Left renal pelvis (tissue), 4 donors: ENCODE measurements around the gene APLF. TPM values are rescaled to one million over a fixed set of nuclear protein-coding genes. Genes with fewer than 3 reads are reported as not detected.
"Not testable (repeated sequence)": the region's sequence is repeated elsewhere in the genome, so short reads cannot be mapped to it uniquely, and the experiment has no call there.

ENCODE experiments used
- DNase-seq, 4 donors: peaks; one replicate each; pipeline ENCODE4 v3.0.0-alpha.2; 2013; ENCODE audit warnings: low read depth in 4 of 4, low spot score in 3 of 4
- polyA plus RNA-seq, 4 donors: library from polyadenylated mRNA; unstranded; fragments of 120-200 nt; gene quantifications; one replicate each; pipeline ENCODE4 v1.2.1, GENCODE V29; 2013; ENCODE audit not compliant: insufficient read length in 4 of 4

The APLF gene
- polyA plus RNA-seq, 4 donors: 1.9 to 4.9 (median 3.4) TPM

- no peak for DNase-seq
Measured at GRCh38 chr2:68569604-68570003, 102.2 kb downstream of the APLF start.

GRCh38 chr2:68570434-68570833, 103.0 kb downstream of the APLF start:
- not testable (repeated sequence) for DNase-seq

DNA sequence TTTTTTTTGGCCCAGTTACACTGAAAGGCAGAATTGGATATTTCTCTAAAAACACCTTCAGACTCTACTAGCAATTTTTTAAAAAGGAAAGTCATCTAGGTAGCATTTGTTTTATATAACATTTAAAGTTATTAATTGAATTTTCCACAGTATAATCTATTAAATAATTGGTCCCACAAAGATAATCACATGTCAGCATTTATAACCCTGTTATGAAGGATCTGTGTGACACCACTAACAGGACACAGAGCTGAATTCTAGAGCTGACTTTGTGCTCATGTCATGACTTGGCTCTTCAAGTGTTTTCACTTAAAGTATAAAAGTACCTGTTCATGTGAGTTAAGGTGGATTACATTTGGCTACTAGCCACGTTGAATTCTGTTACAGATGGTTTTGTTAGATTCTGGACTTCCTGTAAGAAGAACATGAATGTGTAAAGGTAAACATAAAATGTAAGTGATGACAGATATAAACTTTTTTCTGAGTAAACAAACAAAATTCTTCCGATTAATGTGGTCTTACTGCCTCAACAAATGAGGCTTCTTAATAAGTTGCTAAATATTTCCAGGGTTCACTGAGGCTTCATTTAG, 106.9 kb downstream of the APLF start:
- no peak for DNase-seq

DNA sequence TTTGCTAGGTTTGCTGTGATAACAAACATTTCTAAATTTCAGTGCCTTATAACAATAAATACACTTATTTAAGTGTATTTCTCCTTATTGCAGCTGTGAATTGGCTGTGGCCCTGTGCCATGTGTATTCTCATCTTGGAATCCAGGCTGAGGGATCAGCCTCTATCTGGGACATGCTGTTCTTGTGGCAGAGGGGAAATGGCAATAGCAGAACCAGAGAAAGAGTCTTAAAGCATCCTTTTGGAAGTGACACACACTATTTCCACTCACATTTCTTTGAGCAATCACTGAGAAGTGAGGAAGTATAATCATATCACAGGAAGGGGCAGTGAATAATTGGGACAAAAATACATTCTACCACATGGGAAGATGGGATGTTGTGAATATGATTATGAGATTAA, 109.8 kb downstream of the APLF start:
- DNase-seq: no peak

- no peak for DNase-seq
Measured at GRCh38 chr2:68579689-68580088, 112.3 kb downstream of the APLF start.

DNA sequence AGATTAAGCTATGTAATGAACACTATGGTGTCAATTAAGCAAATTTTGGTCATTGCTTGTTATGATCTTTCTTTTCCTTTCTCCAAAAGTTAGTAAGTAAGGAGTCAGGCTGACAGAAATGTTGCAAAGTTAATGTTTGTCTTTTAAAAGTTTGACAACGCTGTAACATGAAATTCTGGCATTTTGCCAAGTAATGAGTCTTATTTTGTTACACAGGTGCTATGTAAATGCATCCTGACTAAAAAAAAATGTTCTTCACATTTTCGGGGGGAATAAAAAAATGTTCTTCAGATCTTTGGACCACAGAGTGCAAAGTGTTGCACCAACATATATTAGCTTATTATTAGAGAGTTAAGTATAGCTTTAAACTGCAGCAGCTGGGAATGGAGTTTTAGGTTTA, 121.2 kb downstream of the APLF start:
- no peak for DNase-seq

DNA sequence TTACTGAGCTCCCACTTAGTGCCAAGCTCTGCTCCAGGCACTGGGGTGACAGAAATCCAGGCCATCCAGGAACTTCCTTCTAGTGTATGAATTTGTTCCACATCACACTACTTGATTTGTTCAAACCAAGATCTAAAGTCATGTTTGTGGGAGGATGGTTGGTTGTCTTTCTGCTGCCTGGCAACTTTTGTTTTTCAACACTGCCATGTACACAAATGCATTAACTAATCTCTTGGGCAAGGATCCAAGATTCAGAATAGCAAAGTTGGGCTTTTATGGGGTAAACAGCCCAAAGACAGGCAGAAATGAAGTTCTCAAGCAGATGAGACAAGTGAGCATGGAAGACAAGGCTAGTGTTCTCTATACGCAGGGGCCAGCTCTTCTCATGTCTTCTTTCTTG, 122.6 kb downstream of the APLF start:
- no peak for DNase-seq

GRCh38 chr2:68590702-68591101, 123.3 kb downstream of the APLF start:
- no peak for DNase-seq

DNA sequence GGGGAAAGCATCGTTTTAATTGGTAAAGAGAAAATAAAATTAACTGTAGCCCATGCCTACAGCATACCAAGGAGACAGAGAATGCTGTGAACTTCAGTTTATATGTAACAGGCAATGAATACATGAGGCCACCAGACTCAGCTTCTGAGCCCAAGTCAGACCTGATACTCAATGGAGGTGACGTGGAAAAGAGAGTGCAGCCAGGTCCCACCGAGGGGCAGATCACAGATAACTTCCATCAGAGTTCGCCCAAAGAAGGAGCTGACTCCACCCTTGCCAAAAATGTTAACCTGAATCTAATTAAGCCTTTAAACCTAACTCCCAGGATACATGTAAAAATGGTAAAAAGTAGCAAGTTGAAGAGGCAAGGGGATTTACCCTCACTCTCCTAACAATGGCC, 123.8 kb downstream of the APLF start:
- no peak for DNase-seq

GRCh38 chr2:68594041-68594440, 126.7 kb downstream of the APLF start:
- DNase-seq: no peak

DNA sequence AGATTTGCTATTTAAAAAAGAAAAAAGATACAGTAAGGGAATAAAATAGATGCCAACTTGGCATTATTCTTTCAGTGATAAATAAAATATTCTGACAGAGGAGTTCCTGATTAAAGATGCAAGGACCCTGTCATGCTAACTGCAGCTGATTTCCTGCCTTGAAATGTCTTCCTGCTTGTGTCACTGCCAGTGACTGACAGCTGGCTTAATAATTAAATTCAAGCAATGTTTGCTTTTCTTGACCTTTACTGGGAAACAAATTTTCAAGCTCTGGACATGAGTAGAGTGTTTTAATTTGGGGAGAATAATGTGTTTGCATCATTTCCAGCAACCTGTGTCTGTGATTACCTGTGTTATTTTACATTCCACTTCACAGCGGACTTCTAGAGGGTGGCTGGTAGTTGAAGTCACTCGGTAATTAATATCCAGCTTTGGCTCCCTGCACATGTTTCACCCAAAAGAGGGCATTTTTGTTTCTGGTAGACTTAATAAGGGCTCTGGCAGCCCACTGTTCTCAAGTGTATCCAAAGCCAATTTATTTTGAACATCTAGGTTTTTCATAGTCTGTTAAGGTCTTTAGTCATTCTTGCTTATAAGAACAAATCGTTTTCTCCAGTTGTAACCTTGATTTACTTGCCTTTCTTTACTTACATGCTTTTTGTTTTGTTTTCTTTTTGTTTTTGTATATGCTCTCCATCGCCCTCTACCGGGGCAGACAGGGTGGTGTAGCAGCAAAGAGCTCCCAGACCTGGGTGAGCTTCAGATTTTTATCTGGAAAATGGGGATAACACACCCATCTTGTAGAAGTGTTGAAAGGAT, 127.5 kb downstream of the APLF start:
- peak in 2 of 4 donors; percentile 9 to 10 for DNase-seq

DNA sequence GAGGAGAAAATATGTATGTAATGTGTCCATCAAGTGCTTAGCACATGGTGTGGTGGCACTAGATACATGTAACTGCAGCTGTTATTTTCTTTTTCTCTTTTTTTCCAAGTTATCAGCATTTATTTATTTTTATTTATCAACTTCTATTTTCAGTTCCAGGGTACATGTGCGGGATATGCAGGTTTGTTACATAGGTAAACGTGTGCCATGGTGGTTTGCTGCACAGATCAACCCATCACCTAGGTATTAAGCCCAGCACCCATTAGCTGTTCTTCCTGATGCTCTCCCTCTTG, 128.1 kb downstream of the APLF start:
- not testable (repeated sequence) for DNase-seq

DNA sequence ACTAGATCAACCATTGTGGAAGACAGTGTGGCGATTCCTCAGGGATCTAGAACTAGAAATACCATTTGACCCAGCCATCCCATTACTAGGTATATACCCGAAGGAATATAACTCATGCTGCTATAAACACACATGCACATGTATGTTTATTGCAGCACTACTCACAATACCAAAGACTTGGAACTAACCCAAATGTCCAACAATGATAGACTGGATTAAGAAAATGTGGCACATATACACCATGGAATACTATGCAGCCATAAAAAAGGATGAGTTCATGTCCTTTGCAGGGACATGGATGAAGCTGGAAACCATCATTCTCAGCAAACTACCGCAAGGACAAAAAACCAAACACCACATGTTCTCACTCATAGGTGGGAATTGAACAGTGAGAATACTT, 133.1 kb downstream of the APLF start:
- DNase-seq: not testable (repeated sequence)

DNA sequence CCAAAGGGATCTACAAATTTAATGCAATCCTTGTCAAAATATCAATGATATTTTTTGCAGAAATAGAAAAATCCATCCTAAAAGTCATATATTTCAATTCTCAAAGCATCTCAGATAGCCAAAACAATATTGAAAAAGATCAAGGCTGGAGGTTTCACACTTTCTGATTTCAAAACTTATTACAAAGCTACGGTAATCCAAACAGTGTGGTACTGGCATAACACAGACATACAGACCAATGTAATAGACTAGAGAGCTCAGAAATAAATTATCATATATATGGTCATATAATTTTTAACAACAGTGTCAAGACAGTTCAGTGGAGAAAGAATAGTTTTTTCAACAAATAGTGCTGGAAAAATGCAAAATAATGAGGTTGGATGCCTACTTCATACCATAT, 135.7 kb downstream of the APLF start:
- no peak for DNase-seq

DNA sequence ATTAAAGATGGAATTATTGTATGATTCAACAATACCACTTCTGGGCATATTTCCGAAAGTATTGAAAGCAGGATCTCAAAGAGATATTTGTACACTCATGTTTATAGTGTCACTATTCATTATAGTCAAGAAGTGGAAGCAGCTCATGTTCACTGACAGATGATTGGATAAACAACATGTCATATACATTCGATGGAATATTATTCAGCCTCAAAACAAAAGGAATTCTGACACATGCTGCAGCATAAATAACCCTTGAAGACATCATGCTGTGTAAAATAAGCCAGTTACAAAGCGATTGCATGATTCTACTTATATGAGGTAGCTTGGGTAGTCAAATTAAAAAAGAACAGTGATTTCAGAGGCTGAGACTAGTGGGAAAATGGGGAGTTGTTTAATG, 136.7 kb downstream of the APLF start:
- no peak for DNase-seq

- no peak for DNase-seq
Measured at GRCh38 chr2:68605939-68606338, 138.6 kb downstream of the APLF start.

DNA sequence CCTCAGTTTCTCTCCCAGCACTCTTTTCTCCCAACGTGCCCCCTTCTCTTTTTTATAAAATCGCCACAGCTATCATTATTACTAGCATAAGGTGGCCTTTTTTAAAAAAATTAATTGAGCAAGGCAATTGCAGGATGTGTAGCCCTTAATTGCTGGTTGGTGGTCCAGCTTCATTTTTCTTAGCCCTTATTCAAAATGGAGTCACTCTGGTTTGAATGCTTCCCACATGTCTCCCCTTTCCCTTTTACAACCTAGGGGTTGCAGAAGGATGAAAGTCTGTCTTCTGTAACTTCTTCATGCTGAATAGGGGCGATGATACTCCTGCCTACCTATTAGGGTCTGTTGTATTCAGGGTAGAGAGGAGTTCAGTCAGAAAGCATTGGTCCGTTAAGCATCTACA, 139.4 kb downstream of the APLF start:
- no peak for DNase-seq

GRCh38 chr2:68607837-68608236, 140.5 kb downstream of the APLF start:
- no peak for DNase-seq

GRCh38 chr2:68612765-68613519, 145.6 kb downstream of the APLF start:
- DNase-seq: no peak

DNA sequence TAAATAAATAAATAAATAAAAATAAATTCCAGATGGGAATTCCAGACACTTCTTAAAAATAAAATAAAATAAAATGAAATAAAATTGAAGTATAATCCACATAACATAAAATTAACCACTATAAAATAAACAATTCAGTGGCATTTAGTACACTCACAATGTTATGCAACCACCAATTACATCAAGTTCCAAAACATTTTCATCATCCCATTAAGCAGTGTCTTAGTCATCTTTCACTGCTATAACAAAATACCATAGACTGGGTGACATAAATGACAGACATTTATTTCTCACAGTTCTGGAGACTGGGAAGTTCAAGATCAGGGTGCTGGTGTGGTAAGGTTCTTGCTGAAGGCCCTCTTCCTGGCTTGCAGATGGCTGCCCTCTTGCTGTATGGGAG, 153.4 kb downstream of the APLF start:
- no peak for DNase-seq

DNA sequence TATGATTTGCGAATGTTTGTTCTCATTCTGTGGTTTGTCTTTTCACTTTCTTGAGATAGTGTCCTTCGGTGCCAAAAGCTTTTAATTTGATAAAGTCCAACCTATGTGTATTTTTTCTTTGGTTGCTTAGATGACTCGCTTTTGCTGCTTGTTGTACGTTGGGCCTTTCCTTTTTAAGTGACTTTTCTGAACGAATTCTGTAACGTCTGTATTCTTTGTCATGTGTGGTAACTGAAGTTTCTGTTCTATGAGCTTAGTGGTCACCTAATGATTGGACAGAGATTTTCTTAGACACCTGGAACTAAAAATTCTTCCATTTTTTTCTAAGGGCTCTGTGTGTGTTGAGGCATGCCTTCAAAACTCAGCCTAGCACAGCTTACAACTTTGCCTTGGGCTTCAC, 156.4 kb downstream of the APLF start:
- DNase-seq: no peak

DNA sequence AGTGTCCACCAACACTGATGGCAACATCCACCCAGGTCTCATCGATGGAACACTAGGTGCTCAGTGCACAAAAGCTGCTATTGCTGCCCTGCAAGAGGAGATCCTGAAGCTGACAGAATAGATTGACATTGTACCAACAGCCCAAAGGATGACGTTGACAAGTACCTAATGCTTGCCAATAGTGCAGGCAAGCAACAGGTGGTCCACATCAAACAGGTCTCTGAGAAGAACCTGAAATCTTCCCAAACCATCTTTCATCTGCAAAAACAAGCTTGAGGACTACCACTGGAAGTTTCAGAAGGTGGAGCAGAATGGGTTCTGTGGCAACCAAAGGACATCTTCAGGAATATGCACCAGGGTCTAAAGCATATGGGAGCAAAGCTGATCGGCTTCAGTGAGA, 160.2 kb downstream of the APLF start:
- DNase-seq: no peak
